IPS-18c (cell line): Measurements from ENCODE around the gene FOXP1.

Experiments used
- H3K4me3 ChIP-seq: 2 replicates; pipeline ENCODE4 v1.7.0; 2013; ENCODE audit warnings: low read depth, mild to moderate bottlenecking, low read length, moderate library complexity; ENCODE audit not compliant: insufficient read depth
- H3K9me3 ChIP-seq: one replicate; pipeline ENCODE4 v1.6.1; 2013; ENCODE audit warnings: mild to moderate bottlenecking, low read length, moderate library complexity; ENCODE audit not compliant: control insufficient read depth, insufficient read depth

The FOXP1 gene

DNA sequence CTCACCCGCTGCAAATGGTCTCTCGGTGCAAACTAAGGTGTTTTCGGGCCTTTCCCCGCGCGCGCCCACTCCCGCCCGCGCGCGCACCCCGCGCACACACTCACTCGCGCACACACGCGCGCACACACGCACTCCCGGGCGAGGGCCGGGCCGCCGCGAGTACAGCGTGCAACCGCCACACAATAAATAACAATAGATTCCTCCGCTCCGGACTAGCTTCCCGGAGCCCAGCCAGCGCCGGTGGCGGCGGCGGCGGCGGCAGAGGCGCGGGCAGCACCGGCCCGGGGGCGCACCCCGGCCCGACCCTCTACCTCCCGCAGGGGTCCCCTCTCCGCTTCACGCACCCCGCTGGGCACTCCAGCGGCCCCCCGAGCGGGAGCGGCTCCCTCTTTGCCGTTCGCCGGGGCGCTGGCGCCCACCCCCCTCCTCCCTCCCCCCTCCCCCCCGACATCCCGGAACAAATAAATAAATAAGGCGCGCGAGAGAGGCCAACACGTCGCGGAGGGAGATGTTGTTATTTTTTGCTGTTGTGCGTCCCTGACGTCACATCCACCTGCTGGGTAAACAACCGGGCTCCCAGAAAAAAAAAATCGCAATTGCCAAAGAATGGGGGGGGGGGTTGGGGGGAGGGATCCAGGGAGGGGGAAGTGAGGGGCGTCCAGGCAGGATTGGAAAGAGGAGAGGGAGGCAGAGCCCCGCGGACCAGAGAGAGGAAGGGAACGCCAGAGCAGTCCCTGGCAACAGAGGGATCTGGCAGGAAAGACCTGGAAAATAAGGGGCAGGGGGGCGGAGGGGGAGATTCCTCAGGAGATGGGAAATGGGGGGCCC is at the start of gene FOXP1:
Gene FOXP1, minus strand, starts transcription at position 163 of the 828 bp plus-strand sequence. CDS start 385,347 bp downstream, outside the sequence.
- Histone ChIP-seq H3K9me3 (peaks cover 4% of the 10 kb centered on the region), H3K4me3 (peak within 1 kb of the TSS; percentile 81)

DNA sequence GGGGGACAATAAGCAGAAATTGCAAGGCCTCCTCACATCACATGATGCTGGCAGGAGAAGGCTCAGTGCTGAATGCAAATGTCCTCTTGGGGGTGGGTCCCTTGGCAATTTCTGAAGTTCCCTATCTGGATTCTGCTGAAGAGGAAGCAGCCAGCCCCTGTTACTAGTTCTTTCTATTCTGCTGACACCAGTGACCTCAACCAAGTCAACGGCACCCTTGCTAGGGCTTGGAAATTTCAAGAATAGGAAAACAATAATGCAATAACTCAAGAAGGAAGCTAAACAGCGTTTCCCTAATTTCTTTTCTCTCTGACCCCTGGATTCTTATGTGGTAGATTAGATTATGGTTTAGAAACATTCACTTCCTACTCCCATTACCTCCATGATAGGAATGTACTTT is 46.2 kb upstream of the FOXP1 start:
- Histone ChIP-seq H3K9me3 (no peaks in the 10 kb centered on the region), H3K4me3 (no peak overlapping the region)

DNA sequence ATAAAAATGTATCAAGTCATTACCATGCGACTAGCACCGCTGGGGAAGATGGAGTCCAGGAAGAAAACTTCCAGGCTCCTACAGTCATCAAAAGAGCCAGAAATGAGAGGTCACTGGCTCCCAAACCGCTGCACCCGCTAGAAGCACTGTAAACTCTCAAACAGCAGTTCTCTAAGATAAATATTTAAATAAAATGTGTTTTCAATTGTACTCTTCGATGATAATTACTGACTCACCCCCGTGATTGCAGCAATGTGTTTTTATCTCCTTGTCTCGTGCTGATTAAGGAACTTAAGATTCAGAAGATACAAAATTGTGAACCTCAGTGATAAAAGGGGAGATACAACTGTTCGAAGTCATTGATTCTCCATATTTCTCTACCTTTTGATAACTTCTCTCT is 45.8 kb upstream of the FOXP1 start:
- H3K9me3 ChIP-seq, result no peaks in the 10 kb centered on the region
- H3K4me3 ChIP-seq, result no peak overlapping the region

DNA sequence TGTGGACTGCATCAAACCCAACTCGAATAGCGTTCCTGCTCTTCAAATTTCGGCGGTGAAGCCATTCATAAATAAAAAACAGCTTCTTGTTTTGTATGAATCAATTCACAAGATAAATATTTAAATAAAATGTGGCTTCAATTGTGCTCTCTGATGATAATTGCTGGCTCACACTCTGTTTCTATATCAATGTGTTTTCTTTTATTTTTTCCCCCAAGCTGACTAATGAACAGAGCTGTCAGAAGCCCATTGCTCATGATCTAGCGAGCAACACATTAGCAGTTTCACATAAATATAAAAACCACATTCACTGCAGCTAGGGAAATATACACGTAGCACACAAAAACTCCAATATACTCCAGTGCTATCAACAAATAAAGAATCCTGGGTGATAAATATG is 45.0 kb upstream of the FOXP1 start:
- no peaks in the 10 kb centered on the region for H3K9me3 ChIP-seq
- H3K4me3 ChIP-seq, result no peak overlapping the region

DNA sequence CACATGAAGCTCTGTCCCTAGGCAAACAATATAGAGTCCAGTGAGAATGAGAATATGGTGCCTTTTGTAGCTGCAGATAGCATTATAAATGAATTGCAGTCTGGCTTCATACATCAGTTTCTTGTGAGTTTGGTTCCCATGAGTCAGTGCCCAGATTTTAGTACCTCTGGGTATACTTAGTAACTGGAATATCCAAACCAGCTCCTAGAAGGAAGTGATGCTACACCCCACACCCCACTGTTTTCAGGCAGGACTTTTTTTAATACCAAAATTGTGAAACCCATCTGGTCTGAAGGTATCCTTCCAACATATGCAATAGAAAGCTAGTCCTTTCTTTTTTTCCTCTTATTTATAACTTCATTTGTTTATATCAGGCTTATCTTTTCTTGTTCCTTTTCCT is 42.1 kb upstream of the FOXP1 start:
- no peaks in the 10 kb centered on the region for H3K9me3 ChIP-seq
- no peak overlapping the region for H3K4me3 ChIP-seq

DNA sequence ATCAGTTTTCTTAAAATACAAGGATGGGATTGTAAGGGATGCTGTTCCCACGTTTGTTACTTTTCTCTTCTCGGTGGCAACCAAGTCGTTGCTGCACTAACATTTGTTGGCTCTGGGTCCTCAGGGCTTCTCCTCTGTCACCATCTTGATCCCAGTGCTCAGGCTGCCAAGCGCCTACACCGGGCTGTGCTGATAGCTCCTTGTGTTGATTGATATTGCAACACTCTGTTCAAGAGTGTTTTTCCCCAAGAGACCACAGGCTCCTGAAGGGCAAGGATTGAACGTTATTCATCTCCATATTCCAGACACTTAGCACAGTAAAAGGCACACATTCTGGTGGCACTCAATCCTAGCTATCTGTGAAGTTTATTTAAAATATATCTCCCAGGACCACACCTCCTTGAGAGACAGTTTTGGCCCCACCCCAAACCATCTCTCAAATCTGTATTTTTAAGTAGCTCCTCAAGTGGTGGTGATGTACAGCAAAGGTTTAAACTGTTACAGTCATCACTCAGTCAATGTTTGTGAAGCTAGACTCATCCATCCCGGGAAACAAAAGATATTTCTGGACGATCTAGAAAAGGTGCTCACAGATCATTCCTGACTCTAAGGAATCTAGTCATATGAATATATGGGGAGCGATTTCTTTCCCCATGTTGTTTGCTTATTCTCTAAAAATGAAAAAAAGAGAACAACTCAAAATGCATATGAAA is 38.5 kb upstream of the FOXP1 start:
- Histone ChIP-seq H3K9me3 (no peaks in the 10 kb centered on the region), H3K4me3 (no peak overlapping the region)

DNA sequence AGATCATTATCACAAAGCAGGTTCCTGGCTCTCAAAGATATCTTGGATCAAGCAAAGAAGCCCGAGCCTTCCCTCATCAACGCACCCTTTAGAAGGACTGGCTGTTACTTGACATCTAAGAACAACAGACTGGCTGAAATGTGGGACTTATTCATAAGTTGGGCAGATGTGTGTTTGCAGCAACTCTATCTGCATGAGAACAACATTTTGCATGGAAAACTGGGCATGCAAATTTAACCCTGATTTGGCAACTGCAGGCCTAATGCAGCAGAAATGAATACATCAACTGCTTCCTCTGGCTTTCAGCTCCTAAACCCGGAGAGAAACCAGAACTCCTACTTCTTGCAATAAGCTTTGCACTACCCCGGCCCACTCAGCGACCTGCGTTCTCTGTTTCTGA is 35.0 kb upstream of the FOXP1 start:
- H3K9me3 ChIP-seq, result no peaks in the 10 kb centered on the region
- H3K4me3 ChIP-seq, result no peak overlapping the region

DNA sequence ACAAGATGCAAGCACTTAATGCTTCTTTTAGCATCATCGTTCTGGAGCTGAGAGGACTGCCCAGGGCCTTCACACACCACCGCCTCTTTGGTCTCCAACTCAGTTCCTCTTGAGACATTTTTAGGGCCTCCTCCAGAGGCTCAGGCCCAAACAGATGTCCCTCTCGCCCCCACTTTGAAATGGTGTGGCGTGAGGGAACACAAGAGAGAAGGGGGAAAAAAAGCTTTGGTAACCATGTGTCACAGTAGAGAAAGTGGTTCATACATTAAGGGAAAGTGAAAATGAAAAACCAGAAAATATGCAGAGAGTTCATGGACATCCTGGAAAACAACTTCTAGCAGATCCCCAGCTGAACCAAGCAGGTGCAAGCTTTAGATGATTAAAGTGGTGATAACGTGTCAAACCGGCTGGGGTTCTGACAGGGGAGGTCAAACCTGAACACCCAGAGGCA is 33.1 kb upstream of the FOXP1 start:
- Histone ChIP-seq H3K4me3 (no peak overlapping the region), H3K9me3 (no peaks in the 10 kb centered on the region)

DNA sequence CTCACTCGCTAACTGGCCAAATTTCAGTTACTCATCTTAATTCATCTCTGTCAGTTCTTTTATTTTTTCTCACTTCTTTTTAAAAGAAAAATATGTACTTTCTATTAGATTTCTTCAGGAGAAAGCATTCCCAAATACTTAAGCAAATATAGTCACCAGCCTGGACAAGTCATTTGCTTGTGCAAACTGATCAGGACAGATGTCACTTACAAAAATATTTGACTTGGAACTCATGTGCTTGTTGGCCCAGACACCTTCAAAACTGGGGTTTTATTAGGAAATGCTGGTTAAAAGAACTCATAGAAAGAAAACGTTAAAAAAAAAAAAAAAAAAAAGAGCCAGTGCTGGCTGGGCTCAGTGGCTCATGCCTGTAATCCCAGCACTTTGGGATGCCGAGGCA is 31.3 kb upstream of the FOXP1 start:
- Histone ChIP-seq H3K9me3 (no peaks in the 10 kb centered on the region), H3K4me3 (no peak overlapping the region)

DNA sequence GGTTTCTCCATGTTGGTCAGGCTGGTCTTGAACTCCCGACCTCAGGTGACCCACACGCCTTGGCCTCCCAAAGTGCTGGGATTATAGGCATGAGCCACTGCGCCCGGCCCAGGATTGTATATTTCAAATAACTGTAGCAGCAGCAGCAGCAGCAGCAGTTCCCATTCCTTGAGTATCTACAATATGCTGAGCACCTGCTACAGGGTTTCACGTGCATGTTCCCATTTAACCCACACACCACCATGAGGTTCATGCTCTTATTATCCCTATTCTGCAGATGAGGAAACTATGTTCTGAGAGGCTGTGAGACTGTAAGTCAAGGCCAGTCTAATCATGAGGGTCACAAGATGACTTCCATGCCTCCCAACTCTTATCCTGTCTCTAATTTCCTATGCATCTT is 30.9 kb upstream of the FOXP1 start:
- Histone ChIP-seq H3K9me3 (no peaks in the 10 kb centered on the region), H3K4me3 (no peak overlapping the region)

DNA sequence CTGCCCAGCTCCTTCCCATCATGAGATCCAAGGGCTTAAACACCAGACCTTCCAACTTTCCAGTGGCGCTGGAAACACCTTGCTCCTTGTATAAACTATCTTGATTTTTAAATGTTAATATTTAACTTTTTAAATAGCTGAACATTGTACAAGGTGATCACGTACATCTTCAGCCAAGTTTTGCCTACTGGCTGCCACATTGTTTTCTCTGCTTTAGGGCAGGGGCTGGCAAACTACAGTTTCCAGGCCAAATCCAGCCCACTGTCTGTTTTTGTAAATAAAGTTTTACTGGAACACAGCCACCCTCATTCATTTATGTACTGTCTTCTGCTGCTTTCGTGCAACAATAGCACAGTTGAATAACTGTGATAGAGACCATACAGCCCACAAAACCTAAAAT is 27.6 kb upstream of the FOXP1 start:
- no peak overlapping the region for H3K4me3 ChIP-seq
- H3K9me3 ChIP-seq, result no peaks in the 10 kb centered on the region

DNA sequence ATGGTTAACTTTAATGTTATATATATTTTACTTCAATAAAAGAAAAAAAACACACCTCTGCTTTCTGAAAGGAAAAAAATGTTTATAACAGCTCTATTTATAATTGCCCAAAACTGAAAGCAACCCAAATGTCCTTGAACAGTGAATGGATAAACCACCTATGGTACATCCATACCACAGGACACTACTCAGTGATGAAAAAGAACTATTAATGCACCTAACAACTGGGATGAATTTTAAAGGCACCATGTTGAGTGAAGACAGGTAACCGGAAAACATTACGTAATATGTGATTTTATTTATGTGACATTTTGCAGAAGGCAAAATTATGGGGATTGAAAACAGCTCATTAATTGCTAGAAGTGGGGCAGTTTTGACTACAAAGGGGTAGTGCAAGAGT is 23.8 kb upstream of the FOXP1 start:
- no peak overlapping the region for H3K4me3 ChIP-seq
- no peaks in the 10 kb centered on the region for H3K9me3 ChIP-seq

DNA sequence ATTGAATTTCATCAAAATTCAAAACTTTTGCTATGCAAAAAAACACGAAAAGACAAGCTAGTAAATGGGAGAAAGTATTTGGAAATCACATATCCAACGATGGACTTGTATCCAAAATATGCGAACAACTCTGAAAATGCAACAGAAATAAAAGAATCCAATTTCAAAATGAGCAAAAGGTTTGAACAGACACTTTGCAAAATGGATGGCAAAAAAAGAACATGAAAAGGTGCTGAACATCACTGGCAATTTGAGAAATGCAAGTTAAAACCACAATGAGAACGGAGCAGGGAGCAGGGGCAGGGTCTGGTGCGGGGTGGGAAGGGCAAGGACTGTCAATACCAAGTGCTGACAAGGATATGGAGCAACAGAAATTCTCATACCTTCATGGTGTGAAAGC is 23.1 kb upstream of the FOXP1 start:
- no peaks in the 10 kb centered on the region for H3K9me3 ChIP-seq
- no peak overlapping the region for H3K4me3 ChIP-seq

DNA sequence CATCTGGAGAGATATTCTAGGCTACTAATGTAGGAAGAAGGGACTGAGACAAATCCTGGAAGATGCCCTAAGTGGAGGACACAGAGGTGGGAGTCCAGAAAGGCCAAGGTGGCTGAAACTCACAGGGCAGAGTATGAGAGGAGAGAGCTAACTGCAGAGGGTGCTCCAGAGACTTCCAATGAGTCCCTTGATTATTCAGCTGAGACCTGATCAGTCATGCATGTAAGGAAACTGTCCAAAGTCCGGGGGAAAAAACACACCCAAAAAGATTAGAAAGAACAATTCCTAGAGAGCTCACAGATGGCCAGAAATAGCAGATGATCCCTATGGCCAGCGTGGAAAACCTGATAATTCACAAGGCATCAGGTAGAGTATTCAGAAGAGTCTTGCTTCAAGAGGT is 18.7 kb upstream of the FOXP1 start:
- Histone ChIP-seq H3K9me3 (no peaks in the 10 kb centered on the region), H3K4me3 (no peak overlapping the region)

DNA sequence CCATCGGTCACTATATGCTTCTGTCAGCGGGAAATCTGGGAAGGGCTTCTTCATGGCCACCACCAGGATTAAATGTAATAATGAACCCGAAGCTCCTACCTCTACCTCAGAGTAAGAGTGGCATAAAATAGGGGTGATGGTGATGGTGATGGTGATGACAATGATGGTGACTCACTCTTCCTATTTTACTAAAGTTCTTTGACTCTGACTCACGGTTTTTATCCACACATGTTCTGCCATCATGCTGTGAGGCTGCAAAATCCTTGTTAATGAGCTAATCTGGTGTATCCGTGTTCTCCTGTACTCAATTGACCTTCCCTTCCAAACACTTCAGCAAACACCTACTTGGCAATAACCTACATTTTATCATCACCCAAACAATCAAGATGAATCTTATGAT is 18.3 kb upstream of the FOXP1 start:
- Histone ChIP-seq H3K9me3 (no peaks in the 10 kb centered on the region), H3K4me3 (no peak overlapping the region)

DNA sequence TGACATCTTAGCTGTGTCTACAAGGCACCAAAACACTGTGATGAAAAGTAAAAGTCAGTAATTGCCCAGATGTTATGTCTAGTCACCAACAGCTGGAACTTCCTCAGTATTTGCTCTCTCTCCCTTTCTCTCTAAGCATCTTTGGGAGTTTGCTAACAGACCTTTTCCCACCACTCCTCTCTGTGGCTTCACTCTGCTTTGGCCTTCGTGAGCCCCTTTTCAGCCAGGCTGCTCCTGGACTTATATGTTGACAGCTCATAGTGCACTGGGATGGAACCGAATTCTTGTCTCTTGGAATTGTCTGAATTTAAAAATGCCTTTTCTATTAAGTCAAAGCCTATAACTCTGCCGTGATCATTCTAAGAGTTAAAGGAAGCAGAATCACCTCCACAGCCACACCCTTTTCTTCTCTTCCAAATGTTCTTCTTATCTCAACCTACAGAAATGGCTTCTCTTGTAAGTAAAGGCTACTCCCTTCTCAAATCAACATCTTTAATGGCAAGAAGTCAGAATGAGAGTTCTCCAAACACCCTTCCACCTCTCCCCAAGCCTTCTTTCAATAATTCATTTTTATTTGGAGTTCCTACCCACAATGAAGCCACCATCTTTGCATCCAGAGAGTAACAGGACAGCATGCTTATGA is 17.2 kb upstream of the FOXP1 start:
- Histone ChIP-seq H3K9me3 (peaks cover 4% of the 10 kb centered on the region), H3K4me3 (no peak overlapping the region)

DNA sequence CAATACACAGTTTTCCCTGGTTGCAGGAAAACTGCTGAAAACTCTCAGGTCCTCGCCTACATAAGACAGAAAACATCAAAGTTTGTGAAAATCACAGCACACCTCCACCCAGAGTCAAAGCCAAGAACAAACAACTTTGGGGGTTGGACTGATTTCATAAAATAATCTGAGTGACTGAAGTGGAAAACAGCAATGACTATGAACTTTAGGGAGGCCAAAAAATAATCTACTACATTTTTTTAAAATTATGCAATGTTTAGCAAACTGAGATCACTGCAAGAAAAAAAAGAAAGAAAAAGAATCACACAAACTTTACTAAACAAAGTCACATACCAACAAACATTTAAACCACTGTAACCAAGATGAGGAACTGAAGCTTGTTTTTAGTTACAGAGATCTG is 15.9 kb upstream of the FOXP1 start:
- H3K9me3 ChIP-seq, result peaks cover 6% of the 10 kb centered on the region
- H3K4me3 ChIP-seq, result no peak overlapping the region

DNA sequence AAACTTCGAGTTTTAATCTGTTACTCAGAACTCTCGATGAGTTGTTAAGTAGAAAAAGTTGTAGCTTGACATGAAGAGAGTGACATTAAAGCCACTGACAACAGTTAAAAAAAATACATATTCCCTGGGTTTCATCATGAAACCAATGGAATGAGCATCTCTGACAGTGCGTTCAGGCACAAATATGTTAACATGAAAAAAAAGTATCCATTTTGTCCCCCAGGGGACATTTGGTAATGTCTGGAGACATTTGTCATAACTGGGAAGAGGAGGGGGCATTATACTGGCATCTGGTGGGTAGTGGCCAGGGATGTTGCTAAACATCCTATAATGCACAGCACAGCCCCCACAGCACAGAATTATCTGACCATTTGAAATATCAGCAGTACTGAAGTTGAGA is 14.8 kb upstream of the FOXP1 start:
- H3K9me3 ChIP-seq, result peaks cover 6% of the 10 kb centered on the region

More for the DNA sequence above, 14.8 kb upstream of the FOXP1 start:
- no peak overlapping the region for H3K4me3 ChIP-seq
